ENCODE measurements around the gene C10orf90. TPM values are rescaled to one million over a fixed set of nuclear protein-coding genes. Genes with fewer than 3 reads are reported as not detected.

The C10orf90 gene
- total and polyA plus RNA-seq, 7 donors, result 0.03 to 1.1 (median 0.33) TPM; not detected in 4

GRCh38 chr10:126538439-126539135 lies 131.9 kb downstream of the C10orf90 start:
- no peak for DNase-seq
- H3K4me1 ChIP-seq, result no peaks in the 10 kb centered on the region
- H3K36me3 ChIP-seq, result no peaks in the 10 kb centered on the region
- H3K9me3 ChIP-seq, result no peaks in the 10 kb centered on the region
- H3K27ac ChIP-seq, result no peak overlapping the region
- no peak overlapping the region for H3K4me3 ChIP-seq
- intact Hi-C loops (cut with DNase I), result no loop called here
- WGBS, 2 donors, result 85 to 86% methylated on average over 5 of the region's 5 CpGs
- TF ChIP-seq POLR2AphosphoS5 (IDR thresholded peaks at IDR 0.05) (no peak), EP300 (IDR thresholded peaks at IDR 0.05) (no peak), POLR2A (IDR thresholded peaks at IDR 0.05) (no peak)
- TF ChIP-seq, protein P1, sequence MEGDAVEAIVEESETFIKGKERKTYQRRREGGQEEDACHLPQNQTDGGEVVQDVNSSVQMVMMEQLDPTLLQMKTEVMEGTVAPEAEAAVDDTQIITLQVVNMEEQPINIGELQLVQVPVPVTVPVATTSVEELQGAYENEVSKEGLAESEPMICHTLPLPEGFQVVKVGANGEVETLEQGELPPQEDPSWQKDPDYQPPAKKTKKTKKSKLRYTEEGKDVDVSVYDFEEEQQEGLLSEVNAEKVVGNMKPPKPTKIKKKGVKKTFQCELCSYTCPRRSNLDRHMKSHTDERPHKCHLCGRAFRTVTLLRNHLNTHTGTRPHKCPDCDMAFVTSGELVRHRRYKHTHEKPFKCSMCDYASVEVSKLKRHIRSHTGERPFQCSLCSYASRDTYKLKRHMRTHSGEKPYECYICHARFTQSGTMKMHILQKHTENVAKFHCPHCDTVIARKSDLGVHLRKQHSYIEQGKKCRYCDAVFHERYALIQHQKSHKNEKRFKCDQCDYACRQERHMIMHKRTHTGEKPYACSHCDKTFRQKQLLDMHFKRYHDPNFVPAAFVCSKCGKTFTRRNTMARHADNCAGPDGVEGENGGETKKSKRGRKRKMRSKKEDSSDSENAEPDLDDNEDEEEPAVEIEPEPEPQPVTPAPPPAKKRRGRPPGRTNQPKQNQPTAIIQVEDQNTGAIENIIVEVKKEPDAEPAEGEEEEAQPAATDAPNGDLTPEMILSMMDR (IDR thresholded peaks at IDR 0.05), result no peak
- H3K27me3 ChIP-seq, result no peaks in the 10 kb centered on the region

DNA sequence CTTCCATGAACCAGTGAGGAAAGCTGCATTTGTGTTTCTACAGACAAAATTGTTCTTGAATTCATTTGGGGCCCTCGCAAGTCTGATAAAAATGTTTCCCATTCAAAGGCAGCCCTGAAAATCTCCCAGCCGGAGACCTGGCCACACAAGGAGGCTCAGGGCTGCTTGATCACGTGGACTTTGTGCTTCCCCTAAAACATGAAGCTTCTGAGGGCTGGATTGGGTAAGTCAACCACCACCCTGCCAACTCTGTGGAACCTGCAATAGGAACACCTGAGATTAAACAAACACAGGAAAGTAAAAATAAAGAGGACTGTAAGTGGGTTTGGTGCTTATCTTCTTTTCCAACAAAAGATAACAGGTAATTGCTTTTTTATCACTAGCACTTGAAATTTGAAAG lies 133.8 kb downstream of the C10orf90 start:
- 28 to 67% methylated on average over 3 of the region's 3 CpGs for WGBS, 2 donors
- intact Hi-C loops (cut with DNase I), result no loop called here
- Histone ChIP-seq H3K36me3 (no peaks in the 10 kb centered on the region), H3K9me3 (no peaks in the 10 kb centered on the region), H3K4me1 (no peaks in the 10 kb centered on the region), H3K27me3 (no peaks in the 10 kb centered on the region), H3K27ac (no peak overlapping the region), H3K4me3 (no peak overlapping the region)
- no peak for TF ChIP-seq POLR2A (IDR thresholded peaks at IDR 0.05)
- TF ChIP-seq, protein P1 (IDR thresholded peaks at IDR 0.05), result no peak
- no peak for TF ChIP-seq EP300 (IDR thresholded peaks at IDR 0.05)
- no peak for TF ChIP-seq POLR2AphosphoS5 (IDR thresholded peaks at IDR 0.05)
- DNase-seq, result no peak

- intact Hi-C loops (cut with DNase I), result no loop called here
Observed at GRCh38 chr10:126536148-126536547, 134.3 kb downstream of the C10orf90 start.

DNA sequence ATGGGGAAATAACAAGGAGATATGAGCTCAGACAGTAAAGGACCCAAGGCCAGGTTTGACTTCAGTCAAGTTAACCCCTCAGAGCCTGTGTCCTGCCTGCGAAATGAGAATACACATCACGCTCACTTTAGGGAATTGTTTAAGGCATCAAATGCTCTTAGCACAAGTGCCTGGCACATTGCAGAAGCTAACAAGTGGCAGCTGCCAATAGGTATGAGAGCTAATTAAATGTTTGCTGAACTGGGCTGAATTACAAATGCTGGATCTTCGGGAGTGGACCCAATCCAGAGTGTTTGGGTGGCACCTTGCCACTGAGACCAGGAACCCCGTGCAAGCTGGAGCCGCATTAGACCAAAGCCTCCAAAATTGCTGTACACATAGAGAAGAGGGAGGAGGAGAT lies 136.8 kb downstream of the C10orf90 start:
- Histone ChIP-seq H3K36me3 (no peaks in the 10 kb centered on the region), H3K9me3 (no peaks in the 10 kb centered on the region), H3K4me3 (no peak overlapping the region), H3K27me3 (no peaks in the 10 kb centered on the region), H3K27ac (no peak overlapping the region), H3K4me1 (no peaks in the 10 kb centered on the region)
- no peak for DNase-seq
- intact Hi-C loops (cut with DNase I), result no loop called here
- WGBS, 2 donors, result 85 to 93% methylated on average over 5 of the region's 5 CpGs
- no peak for TF ChIP-seq POLR2AphosphoS5 (IDR thresholded peaks at IDR 0.05)
- no peak for TF ChIP-seq POLR2A (IDR thresholded peaks at IDR 0.05)
- TF ChIP-seq, protein P1 (IDR thresholded peaks at IDR 0.05), result no peak
- no peak for TF ChIP-seq EP300 (IDR thresholded peaks at IDR 0.05)

More at GRCh38 chr10:126536148-126536547, 134.3 kb downstream of the C10orf90 start:
- no peak for DNase-seq
- 71 to 74% methylated on average over 10 of the region's 10 CpGs for WGBS, 2 donors
- H3K36me3 ChIP-seq, result no peaks in the 10 kb centered on the region
- no peaks in the 10 kb centered on the region for H3K4me1 ChIP-seq
- no peaks in the 10 kb centered on the region for H3K9me3 ChIP-seq
- no peaks in the 10 kb centered on the region for H3K27me3 ChIP-seq
- no peak overlapping the region for H3K4me3 ChIP-seq
- no peak overlapping the region for H3K27ac ChIP-seq
- TF ChIP-seq POLR2AphosphoS5 (IDR thresholded peaks at IDR 0.05), result no peak
- TF ChIP-seq, protein P1 (IDR thresholded peaks at IDR 0.05), result no peak
- no peak for TF ChIP-seq POLR2A (IDR thresholded peaks at IDR 0.05)
- no peak for TF ChIP-seq EP300 (IDR thresholded peaks at IDR 0.05)
